Upper lobe of right lung (tissue), 1 donor: ENCODE data around the gene CHRNA4. TPM values are rescaled to one million over a fixed set of nuclear protein-coding genes. Genes with fewer than 3 reads are reported as not detected.

Experiments
- ATAC-seq: fragments of 200-7000 bp; cut with Tn5 transposase; one replicate; pipeline ENCODE4 v1.9.1; 2020; ENCODE audit warnings: mild to moderate bottlenecking, moderate library complexity
- DNase-seq: peaks from one replicate; pipeline ENCODE4 v3.0.0-alpha.2; 2020
- H3K27ac ChIP-seq: fragments of 200-600 bp; one replicate; pipeline ENCODE4 v1.8.0; 2022
- H3K27me3 ChIP-seq: fragments of 200-600 bp; one replicate; pipeline ENCODE4 v1.8.0; 2022; ENCODE audit warnings: mild to moderate bottlenecking
- H3K36me3 ChIP-seq: fragments of 200-600 bp; one replicate; pipeline ENCODE4 v1.8.0; 2022
- H3K4me1 ChIP-seq: fragments of 200-600 bp; one replicate; pipeline ENCODE4 v1.8.0; 2022
- H3K4me3 ChIP-seq: fragments of 200-600 bp; one replicate; pipeline ENCODE4 v1.8.0; 2022; ENCODE audit warnings: mild to moderate bottlenecking
- H3K9me3 ChIP-seq: fragments of 200-600 bp; one replicate; pipeline ENCODE4 v1.8.0; 2022
- intact Hi-C: fragments of 100-400 bp; cut with DNase I; formaldehyde crosslinking; loops from one replicate; pipeline ENCODE4 v1.11.0; 2022
- total RNA-seq: library from RNA; stranded (reverse); fragmentation: NEBNext Ultra II Directional; extraction: Animal tissue kit (Norgen Biotek cat#: 25700); gene quantifications from one replicate; pipeline ENCODE4 v1.2.1, GENCODE V29; 2021
- TF ChIP-seq, protein P1 (sequence below): fragments of 200-600 bp; IDR thresholded peaks from one replicate; pipeline ENCODE4 v1.8.0; 2022; ENCODE audit warnings: antibody characterized with exemption
- donor health status: DM: no; HTN: yes; CAD: no; lungs with severe emphysema.

CHRNA4 gene
- total RNA-seq, 1 donor from 2014 or later, result 0.06 TPM

DNA sequence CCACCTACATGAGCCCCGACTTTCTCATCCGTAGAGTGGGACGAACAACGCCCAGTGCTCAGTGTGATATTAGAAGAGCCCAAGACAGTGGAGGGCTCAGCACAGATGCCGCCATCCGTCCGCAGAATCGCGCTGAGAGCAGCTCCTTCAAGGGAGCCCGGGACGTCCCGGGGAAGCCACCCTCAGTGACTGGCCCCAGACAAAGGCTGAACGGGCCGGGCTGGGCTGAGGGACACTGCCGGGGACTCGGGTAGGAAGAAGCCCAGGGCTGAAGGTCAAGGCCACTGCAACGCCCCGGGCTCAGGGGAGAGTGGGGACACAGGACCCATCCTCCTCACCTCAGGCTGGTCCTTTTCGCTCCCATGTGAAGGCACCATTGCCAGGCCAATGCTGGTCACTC lies 12.8 kb upstream of the CHRNA4 start:
- peaks cover 66% of the 10 kb centered on the region for H3K27me3 ChIP-seq
- no peaks in the 10 kb centered on the region for H3K36me3 ChIP-seq
- no peak overlapping the region for H3K27ac ChIP-seq
- H3K9me3 ChIP-seq, result no peaks in the 10 kb centered on the region
- intact Hi-C loops, result no loop called here
- no peak for ATAC-seq
- TF ChIP-seq, protein P1, sequence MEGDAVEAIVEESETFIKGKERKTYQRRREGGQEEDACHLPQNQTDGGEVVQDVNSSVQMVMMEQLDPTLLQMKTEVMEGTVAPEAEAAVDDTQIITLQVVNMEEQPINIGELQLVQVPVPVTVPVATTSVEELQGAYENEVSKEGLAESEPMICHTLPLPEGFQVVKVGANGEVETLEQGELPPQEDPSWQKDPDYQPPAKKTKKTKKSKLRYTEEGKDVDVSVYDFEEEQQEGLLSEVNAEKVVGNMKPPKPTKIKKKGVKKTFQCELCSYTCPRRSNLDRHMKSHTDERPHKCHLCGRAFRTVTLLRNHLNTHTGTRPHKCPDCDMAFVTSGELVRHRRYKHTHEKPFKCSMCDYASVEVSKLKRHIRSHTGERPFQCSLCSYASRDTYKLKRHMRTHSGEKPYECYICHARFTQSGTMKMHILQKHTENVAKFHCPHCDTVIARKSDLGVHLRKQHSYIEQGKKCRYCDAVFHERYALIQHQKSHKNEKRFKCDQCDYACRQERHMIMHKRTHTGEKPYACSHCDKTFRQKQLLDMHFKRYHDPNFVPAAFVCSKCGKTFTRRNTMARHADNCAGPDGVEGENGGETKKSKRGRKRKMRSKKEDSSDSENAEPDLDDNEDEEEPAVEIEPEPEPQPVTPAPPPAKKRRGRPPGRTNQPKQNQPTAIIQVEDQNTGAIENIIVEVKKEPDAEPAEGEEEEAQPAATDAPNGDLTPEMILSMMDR, result no peak
- H3K4me1 ChIP-seq, result no peaks in the 10 kb centered on the region
- DNase-seq, result no peak
- no peak overlapping the region for H3K4me3 ChIP-seq

DNA sequence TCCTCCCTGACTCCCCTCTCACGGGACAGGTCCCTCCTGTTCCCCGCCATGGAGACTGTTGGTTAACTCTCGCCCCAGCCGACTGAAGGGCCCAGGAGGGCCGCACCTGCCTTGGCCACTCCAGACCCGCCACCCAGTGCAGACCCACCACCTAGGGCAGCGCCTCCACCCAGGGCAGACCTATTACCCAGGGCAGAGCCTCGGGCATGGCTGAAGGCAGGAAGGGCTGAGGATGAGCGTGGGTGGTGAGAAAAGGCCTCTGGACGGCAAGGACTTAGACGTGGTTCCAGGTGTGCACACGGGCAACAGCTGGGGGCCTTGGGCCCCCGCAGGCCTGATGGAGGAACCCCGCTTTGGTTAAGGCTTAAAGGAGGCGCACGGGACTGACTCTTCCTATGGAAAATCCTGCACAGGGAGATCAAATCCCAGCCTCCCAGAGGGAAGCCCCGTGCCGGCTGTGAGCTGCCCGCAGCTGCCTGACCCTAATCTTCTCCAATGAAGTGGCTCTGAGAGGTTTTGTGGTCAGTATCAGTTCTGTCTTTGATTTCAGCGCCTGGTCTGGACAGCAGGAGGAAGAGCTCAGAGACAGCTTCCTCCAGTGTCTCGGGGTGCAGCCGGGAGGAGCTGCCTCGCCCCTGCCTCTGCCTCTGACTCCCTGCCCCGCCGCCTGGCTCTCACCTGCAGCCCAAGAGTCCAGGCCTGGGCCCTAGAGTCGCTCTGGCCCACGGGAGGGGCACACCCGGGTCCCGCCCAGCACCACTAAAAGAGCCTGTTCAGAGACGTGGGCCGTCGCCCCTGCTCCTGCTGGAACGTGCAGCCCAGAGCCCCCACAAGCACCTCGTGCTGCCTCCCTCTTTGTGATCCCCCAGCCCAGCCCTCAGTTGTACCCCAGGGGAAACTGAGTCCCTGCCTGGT lies 12.1 kb upstream of the CHRNA4 start:
- ATAC-seq, result no peak
- Histone ChIP-seq H3K27me3 (peaks cover 58% of the 10 kb centered on the region), H3K4me1 (no peaks in the 10 kb centered on the region), H3K27ac (no peak overlapping the region), H3K4me3 (no peak overlapping the region), H3K9me3 (no peaks in the 10 kb centered on the region), H3K36me3 (no peaks in the 10 kb centered on the region)
- DNase-seq, result no peak
- intact Hi-C loops, result no loop called here
- TF ChIP-seq, protein P1, result no peak

DNA sequence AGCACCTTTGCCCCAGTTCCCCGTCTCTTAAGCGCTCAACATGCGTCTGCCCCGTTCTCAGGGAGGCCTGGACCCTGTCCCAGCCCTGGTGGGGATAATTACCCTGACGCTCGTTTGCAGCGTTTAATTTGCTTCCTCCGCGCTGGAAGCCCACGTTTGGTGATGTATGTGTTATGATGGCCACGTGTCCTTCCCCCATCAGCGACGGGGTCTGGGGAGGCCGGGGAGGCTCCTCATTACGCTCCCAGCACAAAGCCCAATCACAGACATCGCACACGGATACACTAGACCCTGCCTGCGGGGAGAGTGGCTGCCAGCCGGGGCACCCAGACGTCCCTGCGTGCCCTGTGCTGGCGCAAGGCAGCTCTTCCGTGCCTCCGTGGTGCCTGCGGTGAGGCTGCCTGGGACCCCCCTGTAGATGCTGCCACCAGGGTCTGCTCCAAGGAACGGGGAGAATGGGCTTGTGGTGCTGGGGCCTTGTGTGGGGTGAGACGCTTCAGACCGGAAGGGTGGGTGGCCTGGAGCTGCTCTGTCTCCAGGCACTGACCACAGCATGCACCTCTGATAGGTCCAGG lies 10.2 kb upstream of the CHRNA4 start:
- DNase-seq (no peak), ATAC-seq (no peak)
- H3K4me3 ChIP-seq, result no peak overlapping the region
- no peak overlapping the region for H3K27ac ChIP-seq
- peaks cover 44% of the 10 kb centered on the region for H3K27me3 ChIP-seq
- no peaks in the 10 kb centered on the region for H3K9me3 ChIP-seq
- H3K4me1 ChIP-seq, result no peaks in the 10 kb centered on the region
- TF ChIP-seq, protein P1, result no peak
- intact Hi-C loops, result no loop called here
- H3K36me3 ChIP-seq, result no peaks in the 10 kb centered on the region

DNA sequence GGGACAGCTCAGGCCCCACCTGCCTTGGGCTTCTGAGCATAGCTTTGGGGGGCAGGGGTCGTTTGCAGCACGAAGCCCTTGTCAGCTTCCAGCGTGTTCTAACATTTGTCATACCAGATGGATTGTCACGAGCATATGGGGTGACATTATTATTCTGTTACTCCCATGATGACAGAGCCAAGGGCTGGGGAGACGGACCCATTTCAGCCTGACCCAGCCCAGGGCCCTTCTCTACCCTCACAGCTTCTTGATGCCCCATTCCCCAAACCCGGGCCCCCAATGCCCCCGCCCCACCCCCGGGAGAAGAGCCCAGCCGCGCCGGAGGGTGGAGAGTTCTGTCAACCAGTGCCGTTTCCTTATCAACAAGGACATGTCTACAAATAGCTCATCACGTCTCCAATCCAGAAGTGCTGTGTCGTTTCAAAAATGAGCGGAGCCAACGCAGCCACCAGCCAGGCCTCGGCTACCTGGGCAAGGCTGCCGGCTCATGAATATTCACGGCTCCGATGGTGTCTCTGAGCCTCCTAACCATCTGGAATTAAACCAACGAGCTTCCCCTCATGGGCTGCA lies 9.6 kb upstream of the CHRNA4 start:
- TF ChIP-seq, protein P1, result no peak
- no peaks in the 10 kb centered on the region for H3K36me3 ChIP-seq
- H3K27me3 ChIP-seq, result peaks cover 40% of the 10 kb centered on the region
- intact Hi-C loops, result no loop called here
- no peaks in the 10 kb centered on the region for H3K9me3 ChIP-seq
- no peak for DNase-seq
- H3K4me1 ChIP-seq, result no peaks in the 10 kb centered on the region
- H3K27ac ChIP-seq, result no peak overlapping the region
- ATAC-seq, result no peak
- H3K4me3 ChIP-seq, result no peak overlapping the region

DNA sequence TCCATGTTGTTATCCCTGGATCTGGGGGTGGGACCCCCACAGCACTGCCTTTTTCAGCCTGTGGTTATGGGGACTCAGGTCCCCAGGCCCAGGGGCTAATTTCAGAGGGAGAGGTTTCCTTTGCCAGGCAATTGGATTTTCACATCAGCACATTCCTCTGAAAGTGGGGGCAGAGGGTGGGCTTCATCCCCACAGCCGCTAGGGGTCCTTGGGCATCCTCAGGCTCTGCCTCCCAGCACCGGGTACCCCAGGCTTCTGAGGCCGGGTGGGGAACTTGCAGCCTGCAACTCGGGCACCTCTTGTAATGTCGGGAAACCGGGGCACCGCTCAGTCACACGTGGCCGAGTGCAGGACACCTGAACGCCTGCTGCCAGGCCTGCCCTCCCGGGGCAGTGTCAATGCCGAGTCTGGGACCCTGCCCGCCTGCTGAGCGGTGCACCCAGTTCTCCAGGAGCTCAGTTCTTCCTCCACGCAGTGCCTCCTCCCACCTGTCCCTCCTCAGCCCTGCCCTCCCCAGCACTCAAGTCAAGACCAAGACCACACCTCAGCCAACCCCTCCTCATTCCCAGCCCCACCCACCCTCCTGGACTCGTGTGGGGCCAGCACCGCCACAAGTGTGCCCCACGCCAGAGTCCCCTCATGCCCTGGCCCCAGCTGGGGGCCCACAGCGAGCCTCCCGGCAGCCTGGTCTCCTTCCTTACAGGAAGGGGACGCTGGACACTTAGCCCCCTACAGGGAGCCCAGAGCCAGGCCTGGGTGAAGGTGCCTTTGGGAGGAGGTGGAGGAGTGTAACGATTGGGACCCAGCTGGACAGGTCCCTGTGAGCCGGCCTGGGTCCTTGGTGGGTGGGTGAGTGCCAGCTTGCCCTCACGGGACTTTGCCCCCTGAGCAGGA lies 8.8 kb upstream of the CHRNA4 start:
- Histone ChIP-seq H3K27me3 (peaks cover 47% of the 10 kb centered on the region), H3K36me3 (no peaks in the 10 kb centered on the region), H3K9me3 (no peaks in the 10 kb centered on the region), H3K27ac (no peak overlapping the region), H3K4me3 (no peak overlapping the region), H3K4me1 (no peaks in the 10 kb centered on the region)
- intact Hi-C loops, result no loop called here
- TF ChIP-seq, protein P1, result no peak
- DNase-seq (no peak), ATAC-seq (no peak)
